HCT116 (cell line): ENCODE measurements around the gene SMIM23. TPM values are rescaled to one million over a fixed set of nuclear protein-coding genes. Genes with fewer than 3 reads are reported as not detected.

ENCODE experiments used
- ATAC-seq: fragments of 200-7000 bp; cut with Tn5 transposase; 2 replicates; pipeline ENCODE4 v1.9.1; 2020; ENCODE audit warnings: mild to moderate bottlenecking, moderate library complexity
- BruUV-seq: library from RNA; stranded (reverse); fragments of 400-500 nt; replicated peaks from 2 replicates; lab custom pipeline; 2021; lab: Mats Ljungman, UMichigan
- CTCF ChIA-PET: fragments of 300-600 bp; sonication (Branson Sonifier 250); formaldehyde crosslinking; loops from one replicate; lab custom pipeline; 2021; ENCODE audit warnings: antibody characterized with exemption; lab: Charles Lee
- POLR2A ChIA-PET: fragments of 300-600, 350-600 bp; sonication (Branson Sonifier 250); formaldehyde crosslinking; loops from one replicate; lab custom pipeline; 2021; ENCODE audit warnings: antibody characterized with exemption; lab: Charles Lee
- RAD21 ChIA-PET, 2 experiments: fragments of 300-600 bp; sonication (Branson Sonifier 250); formaldehyde crosslinking; loops; one replicate each; lab custom pipeline; 2023; ENCODE audit warnings: low total read pairs in 2 of 2; ENCODE audit not compliant: uncharacterized antibody in 2 of 2, unreplicated experiment in 2 of 2, low non-redundant PET in 1 of 2; lab: Charles Lee
- DNase-seq: peaks from one replicate; pipeline ENCODE4 v3.0.0-alpha.2; 2010; ENCODE audit warnings: low read depth, low spot score
- H2AFZ ChIP-seq: fragments of 200-600 bp; shearing (Covaris generic), sonication (generic); 2 replicates; pipeline ENCODE4 v1.6.1; 2017; ENCODE audit warnings: low read depth, mixed run types, mixed read lengths, antibody characterized with exemption, low read length; ENCODE audit not compliant: poor library complexity, severe bottlenecking
- H3K27ac ChIP-seq: 2 replicates; pipeline ENCODE4 v1.5.1; 2012; ENCODE audit warnings: low read depth, low read length
- H3K27me3 ChIP-seq: fragments of 200-600 bp; sonication (generic); 2 replicates; pipeline ENCODE4 v1.6.1; 2016; ENCODE audit warnings: mixed run types, low read length, mixed read lengths; ENCODE audit not compliant: insufficient read depth
- H3K36me3 ChIP-seq, 2 experiments: fragments of 200-500 bp in 1 of 2; fragments of 200-600 bp in 1 of 2; sonication (Bioruptor generic) in 1 of 2; sonication (generic) in 1 of 2; 2 replicates each; pipeline versions ENCODE4 v1.5.1 to v1.6.1; 2014 to 2016; ENCODE audit warnings: low read length in 2 of 2, inconsistent platforms in 1 of 2, mixed read lengths in 1 of 2, mixed run types in 1 of 2; ENCODE audit not compliant: insufficient read depth in 2 of 2, control insufficient read depth in 1 of 2
- H3K4me1 ChIP-seq, 2 experiments: fragments of 200-600 bp in 1 of 2; sonication (generic) in 1 of 2; 2 replicates each; pipeline versions ENCODE4 v1.5.1 to v1.6.1; 2012 to 2017; ENCODE audit warnings: low read length in 2 of 2, inconsistent platforms in 1 of 2, mild to moderate bottlenecking in 1 of 2, mixed read lengths in 1 of 2, mixed run types in 1 of 2, moderate library complexity in 1 of 2; ENCODE audit not compliant: insufficient read depth in 2 of 2, control insufficient read depth in 1 of 2
- H3K4me2 ChIP-seq: fragments of 200-600 bp; sonication (generic); 2 replicates; pipeline ENCODE4 v1.6.1; 2017; ENCODE audit warnings: mixed run types, low read length, mixed read lengths
- H3K4me3 ChIP-seq, 2 experiments: fragments of 200-600 bp in 1 of 2; sonication (generic) in 1 of 2; replicated peaks in 1 of 2; 2 replicates each; pipeline ENCODE4 v1.5.1; 2011 to 2016; ENCODE audit warnings: low read length in 2 of 2, control low read depth in 1 of 2, low read depth in 1 of 2, mild to moderate bottlenecking in 1 of 2, mixed read lengths in 1 of 2, mixed run types in 1 of 2
- H3K79me2 ChIP-seq: fragments of 200-600 bp; sonication (generic); 2 replicates; pipeline ENCODE4 v1.6.1; 2017; ENCODE audit warnings: mild to moderate bottlenecking, mixed run types, low read length, moderate library complexity, mixed read lengths; ENCODE audit not compliant: insufficient read depth
- H3K9ac ChIP-seq: fragments of 200-600 bp; sonication (generic); 2 replicates; pipeline ENCODE4 v1.6.1; 2016; ENCODE audit warnings: low read length, mixed read lengths
- H3K9me2 ChIP-seq: fragments of 200-600 bp; sonication (generic), shearing (Covaris generic); 2 replicates; pipeline ENCODE4 v1.6.1; 2017; ENCODE audit warnings: mixed run types, mild to moderate bottlenecking, moderate library complexity; ENCODE audit not compliant: insufficient read depth
- H3K9me3 ChIP-seq, 2 experiments: fragments of 200-500 bp in 1 of 2; fragments of 200-600 bp in 1 of 2; sonication (Bioruptor generic) in 1 of 2; sonication (generic) in 1 of 2; 2 replicates each; pipeline ENCODE4 v1.6.1; 2014 to 2017; ENCODE audit warnings: low read length in 2 of 2, mixed read lengths in 2 of 2, inconsistent platforms in 1 of 2, low read depth in 1 of 2, mild to moderate bottlenecking in 1 of 2, mixed run types in 1 of 2, moderate library complexity in 1 of 2; ENCODE audit not compliant: control insufficient read depth in 1 of 2, insufficient read depth in 1 of 2
- H4K20me1 ChIP-seq: fragments of 200-600 bp; sonication (generic), shearing (Covaris generic); 2 replicates; pipeline ENCODE4 v1.6.1; 2017; ENCODE audit warnings: mixed run types, mild to moderate bottlenecking, moderate library complexity; ENCODE audit not compliant: insufficient read depth
- ELF1 ChIP-seq: IDR thresholded peaks from 2 replicates; pipeline ENCODE4 v1.6.1; 2012; ENCODE audit warnings: low read depth, borderline replicate concordance
- EZH2phosphoT487 ChIP-seq: fragments of 200-600 bp; IDR thresholded peaks from 2 replicates; pipeline ENCODE4 v1.6.1; 2018; ENCODE audit warnings: antibody characterized with exemption, borderline replicate concordance
- FOSL1 ChIP-seq: IDR thresholded peaks from 2 replicates; pipeline ENCODE4 v1.6.1; 2012; ENCODE audit warnings: low read depth
- JUND ChIP-seq: IDR thresholded peaks from 2 replicates; pipeline ENCODE4 v1.6.1; 2012
- POLR2A ChIP-seq: IDR thresholded peaks from 2 replicates; pipeline ENCODE4 v1.7.0; 2011; ENCODE audit warnings: borderline replicate concordance; ENCODE audit not compliant: insufficient read depth, insufficient read length; ENCODE audit errors: extremely low read depth
- POLR2AphosphoS5 ChIP-seq: IDR thresholded peaks from 2 replicates; pipeline ENCODE4 v1.6.1; 2011; ENCODE audit warnings: mild to moderate bottlenecking, low read depth, low read length, moderate library complexity
- RAD21 ChIP-seq: IDR thresholded peaks from 2 replicates; pipeline ENCODE4 v1.6.1; 2012; ENCODE audit warnings: low read depth, mild to moderate bottlenecking
- SIN3A ChIP-seq: IDR thresholded peaks from 2 replicates; pipeline ENCODE4 v1.6.1; 2012; ENCODE audit warnings: low read depth
- SP1 ChIP-seq: IDR thresholded peaks from 2 replicates; pipeline ENCODE4 v1.6.1; 2012; ENCODE audit warnings: low read depth
- SRF ChIP-seq: IDR thresholded peaks from 2 replicates; pipeline ENCODE4 v1.6.1; 2012; ENCODE audit warnings: low read depth
- TCF7L2 ChIP-seq: IDR thresholded peaks from 2 replicates; pipeline ENCODE4 v1.7.0; 2011; ENCODE audit warnings: borderline replicate concordance, inconsistent platforms; ENCODE audit not compliant: insufficient read depth, insufficient read length; ENCODE audit errors: extremely low read depth
- YY1 ChIP-seq: IDR thresholded peaks from 2 replicates; pipeline ENCODE4 v1.6.1; 2011; ENCODE audit warnings: low read length, low read depth, moderate library complexity, mild to moderate bottlenecking; ENCODE audit not compliant: insufficient replicate concordance; ENCODE audit errors: extremely low read depth
- ZNF274 ChIP-seq: fragments of 200-500 bp; sonication (Bioruptor generic); IDR thresholded peaks from 2 replicates; pipeline ENCODE4 v1.6.1; 2014; ENCODE audit warnings: mild to moderate bottlenecking, low read depth, low read length, inconsistent platforms
- intact Hi-C: fragments of 100-400 bp; cut with micrococcal nuclease; formaldehyde crosslinking; loops from 2 replicates; pipeline ENCODE4 v1.10.0; 2022
- total RNA-seq: library from RNA; stranded (reverse); gene quantifications from one replicate; pipeline ENCODE4 v1.2.1, GENCODE V29; 2021; ENCODE audit not compliant: unreplicated experiment
- TF ChIP-seq, protein P1 (sequence below): IDR thresholded peaks from 2 replicates; pipeline ENCODE4 v1.6.1; 2012
- TF ChIP-seq, protein P2 (sequence below): IDR thresholded peaks from 2 replicates; pipeline ENCODE4 v1.6.1; 2011; ENCODE audit warnings: mild to moderate bottlenecking, low read length, moderate library complexity; ENCODE audit not compliant: insufficient replicate concordance; ENCODE audit errors: extremely low read depth
- TF ChIP-seq, protein P3 (sequence below): IDR thresholded peaks from 2 replicates; pipeline ENCODE4 v1.6.1; 2012; ENCODE audit warnings: low read depth

SMIM23 gene
- total RNA-seq, 1 experiment from 2014 or later: not detected

DNA sequence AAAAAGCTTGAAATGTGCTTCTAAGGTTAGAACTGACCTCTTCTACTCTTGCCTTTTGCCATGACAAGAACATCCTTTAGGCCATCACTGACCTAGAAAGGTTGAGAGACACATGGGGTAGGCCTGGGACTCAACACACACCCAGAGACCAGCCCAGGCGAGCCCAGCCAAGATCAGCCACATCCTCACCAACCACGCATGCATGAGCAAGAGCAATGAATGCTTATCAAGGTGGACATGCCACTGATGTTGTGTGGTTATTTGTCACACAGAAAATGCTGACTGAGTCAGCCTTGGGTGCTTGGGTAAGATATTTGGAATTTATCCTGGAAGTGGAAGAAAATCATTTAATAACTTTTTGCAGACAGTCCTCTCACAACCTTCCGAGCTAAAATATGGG is 39.4 kb downstream of the SMIM23 start:
- Histone ChIP-seq H3K36me3 (no peaks in the 10 kb centered on the region), H3K9ac (no peak overlapping the region), H3K79me2 (no peaks in the 10 kb centered on the region), H3K4me2 (no peak overlapping the region), H4K20me1 (no peaks in the 10 kb centered on the region), H3K9me3 (peaks cover 0 to 4% of the 10 kb centered on the region in 2 experiments; a peak in 1 of 4 replicates), H3K27ac (no peak overlapping the region), H2AFZ (no peak overlapping the region), H3K9me2 (no peaks in the 10 kb centered on the region), H3K4me3 (no peak overlapping the region), H3K27me3 (no peaks in the 10 kb centered on the region), H3K4me1 (peaks cover 0 to 6% of the 10 kb centered on the region in 2 experiments; a peak in 1 of 4 replicates)
- TF ChIP-seq ELF1 (no peak), POLR2A (no peak), TCF7L2 (no peak), SIN3A (no peak), FOSL1 (no peak), JUND (no peak), POLR2AphosphoS5 (no peak), EZH2phosphoT487 (no peak), SRF (no peak), ZNF274 (no peak), YY1 (no peak), RAD21 (no peak), SP1 (no peak)
- TF ChIP-seq, protein P1, sequence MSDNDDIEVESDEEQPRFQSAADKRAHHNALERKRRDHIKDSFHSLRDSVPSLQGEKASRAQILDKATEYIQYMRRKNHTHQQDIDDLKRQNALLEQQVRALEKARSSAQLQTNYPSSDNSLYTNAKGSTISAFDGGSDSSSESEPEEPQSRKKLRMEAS: no peak
- TF ChIP-seq, protein P2, sequence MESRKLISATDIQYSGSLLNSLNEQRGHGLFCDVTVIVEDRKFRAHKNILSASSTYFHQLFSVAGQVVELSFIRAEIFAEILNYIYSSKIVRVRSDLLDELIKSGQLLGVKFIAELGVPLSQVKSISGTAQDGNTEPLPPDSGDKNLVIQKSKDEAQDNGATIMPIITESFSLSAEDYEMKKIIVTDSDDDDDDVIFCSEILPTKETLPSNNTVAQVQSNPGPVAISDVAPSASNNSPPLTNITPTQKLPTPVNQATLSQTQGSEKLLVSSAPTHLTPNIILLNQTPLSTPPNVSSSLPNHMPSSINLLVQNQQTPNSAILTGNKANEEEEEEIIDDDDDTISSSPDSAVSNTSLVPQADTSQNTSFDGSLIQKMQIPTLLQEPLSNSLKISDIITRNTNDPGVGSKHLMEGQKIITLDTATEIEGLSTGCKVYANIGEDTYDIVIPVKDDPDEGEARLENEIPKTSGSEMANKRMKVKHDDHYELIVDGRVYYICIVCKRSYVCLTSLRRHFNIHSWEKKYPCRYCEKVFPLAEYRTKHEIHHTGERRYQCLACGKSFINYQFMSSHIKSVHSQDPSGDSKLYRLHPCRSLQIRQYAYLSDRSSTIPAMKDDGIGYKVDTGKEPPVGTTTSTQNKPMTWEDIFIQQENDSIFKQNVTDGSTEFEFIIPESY: no peak
- TF ChIP-seq, protein P3, sequence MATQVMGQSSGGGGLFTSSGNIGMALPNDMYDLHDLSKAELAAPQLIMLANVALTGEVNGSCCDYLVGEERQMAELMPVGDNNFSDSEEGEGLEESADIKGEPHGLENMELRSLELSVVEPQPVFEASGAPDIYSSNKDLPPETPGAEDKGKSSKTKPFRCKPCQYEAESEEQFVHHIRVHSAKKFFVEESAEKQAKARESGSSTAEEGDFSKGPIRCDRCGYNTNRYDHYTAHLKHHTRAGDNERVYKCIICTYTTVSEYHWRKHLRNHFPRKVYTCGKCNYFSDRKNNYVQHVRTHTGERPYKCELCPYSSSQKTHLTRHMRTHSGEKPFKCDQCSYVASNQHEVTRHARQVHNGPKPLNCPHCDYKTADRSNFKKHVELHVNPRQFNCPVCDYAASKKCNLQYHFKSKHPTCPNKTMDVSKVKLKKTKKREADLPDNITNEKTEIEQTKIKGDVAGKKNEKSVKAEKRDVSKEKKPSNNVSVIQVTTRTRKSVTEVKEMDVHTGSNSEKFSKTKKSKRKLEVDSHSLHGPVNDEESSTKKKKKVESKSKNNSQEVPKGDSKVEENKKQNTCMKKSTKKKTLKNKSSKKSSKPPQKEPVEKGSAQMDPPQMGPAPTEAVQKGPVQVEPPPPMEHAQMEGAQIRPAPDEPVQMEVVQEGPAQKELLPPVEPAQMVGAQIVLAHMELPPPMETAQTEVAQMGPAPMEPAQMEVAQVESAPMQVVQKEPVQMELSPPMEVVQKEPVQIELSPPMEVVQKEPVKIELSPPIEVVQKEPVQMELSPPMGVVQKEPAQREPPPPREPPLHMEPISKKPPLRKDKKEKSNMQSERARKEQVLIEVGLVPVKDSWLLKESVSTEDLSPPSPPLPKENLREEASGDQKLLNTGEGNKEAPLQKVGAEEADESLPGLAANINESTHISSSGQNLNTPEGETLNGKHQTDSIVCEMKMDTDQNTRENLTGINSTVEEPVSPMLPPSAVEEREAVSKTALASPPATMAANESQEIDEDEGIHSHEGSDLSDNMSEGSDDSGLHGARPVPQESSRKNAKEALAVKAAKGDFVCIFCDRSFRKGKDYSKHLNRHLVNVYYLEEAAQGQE: no peak
- POLR2A ChIA-PET: no interaction called here
- RAD21 ChIA-PET: no interaction called here
- CTCF ChIA-PET: no interaction called here
- intact Hi-C loops: no loop called here
- BruUV-seq: no TSS peak
- ATAC-seq (no peak), DNase-seq (no peak)
